Measurements from ENCODE around the gene RHOT1.

RHOT1 gene

DNA sequence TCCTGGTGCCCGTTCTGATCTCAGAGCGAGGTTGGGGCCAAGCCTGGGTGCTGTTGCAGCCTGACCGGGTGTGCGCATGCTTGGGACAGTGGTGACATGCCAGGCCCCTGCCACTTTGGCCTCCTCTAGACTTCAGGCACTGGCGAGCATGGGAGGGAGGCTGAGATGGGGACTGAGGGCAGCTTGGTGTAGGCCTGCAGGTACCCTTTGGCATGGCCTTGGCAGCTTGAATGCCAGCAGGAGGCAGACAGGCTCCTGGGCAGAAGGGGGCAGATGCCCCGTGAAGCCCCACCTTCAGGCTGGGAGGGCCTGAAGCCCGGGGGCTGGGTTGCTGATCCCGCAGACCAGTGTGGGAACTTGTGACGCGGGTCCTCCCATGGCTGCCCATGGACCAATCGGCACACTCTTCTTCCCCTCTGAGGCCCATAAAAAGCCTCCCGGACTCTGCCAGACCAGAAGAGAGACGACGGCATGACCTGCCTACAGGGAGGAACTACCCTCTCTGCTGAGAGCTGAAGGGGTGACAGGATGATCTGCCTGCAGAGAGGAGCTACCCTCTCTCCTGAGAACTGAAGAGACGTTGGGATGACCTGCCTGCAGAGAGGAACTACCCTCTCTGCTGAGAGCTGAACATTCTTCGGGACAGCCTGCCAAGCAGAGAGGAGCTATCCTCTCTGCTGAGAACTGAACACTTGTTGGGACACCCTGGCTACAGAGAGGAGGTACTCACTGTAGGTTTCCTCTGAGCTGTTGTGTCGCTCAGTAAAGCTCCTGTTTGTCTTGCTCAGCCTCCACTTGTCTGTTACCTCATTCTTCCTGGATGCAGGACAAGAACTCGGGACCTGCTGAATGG lies 17.5 kb downstream of the RHOT1 start:
- H3K27me3 ChIP-seq (ENCODE audit: insufficient read depth, poor library complexity, severe bottlenecking) = no peaks in the 10 kb centered on the region
- no peak overlapping the region for H3K4me3 ChIP-seq (replicated peaks; ENCODE audit: insufficient read depth, low read length)
- no peak overlapping the region for H3K27ac ChIP-seq (replicated peaks)
- TF ChIP-seq, protein P1, sequence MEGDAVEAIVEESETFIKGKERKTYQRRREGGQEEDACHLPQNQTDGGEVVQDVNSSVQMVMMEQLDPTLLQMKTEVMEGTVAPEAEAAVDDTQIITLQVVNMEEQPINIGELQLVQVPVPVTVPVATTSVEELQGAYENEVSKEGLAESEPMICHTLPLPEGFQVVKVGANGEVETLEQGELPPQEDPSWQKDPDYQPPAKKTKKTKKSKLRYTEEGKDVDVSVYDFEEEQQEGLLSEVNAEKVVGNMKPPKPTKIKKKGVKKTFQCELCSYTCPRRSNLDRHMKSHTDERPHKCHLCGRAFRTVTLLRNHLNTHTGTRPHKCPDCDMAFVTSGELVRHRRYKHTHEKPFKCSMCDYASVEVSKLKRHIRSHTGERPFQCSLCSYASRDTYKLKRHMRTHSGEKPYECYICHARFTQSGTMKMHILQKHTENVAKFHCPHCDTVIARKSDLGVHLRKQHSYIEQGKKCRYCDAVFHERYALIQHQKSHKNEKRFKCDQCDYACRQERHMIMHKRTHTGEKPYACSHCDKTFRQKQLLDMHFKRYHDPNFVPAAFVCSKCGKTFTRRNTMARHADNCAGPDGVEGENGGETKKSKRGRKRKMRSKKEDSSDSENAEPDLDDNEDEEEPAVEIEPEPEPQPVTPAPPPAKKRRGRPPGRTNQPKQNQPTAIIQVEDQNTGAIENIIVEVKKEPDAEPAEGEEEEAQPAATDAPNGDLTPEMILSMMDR (IDR thresholded peaks at IDR 0.05; ENCODE audit: insufficient read depth, low read length) = no peak
- no peak for TF ChIP-seq GABPA (IDR thresholded peaks at IDR 0.05; ENCODE audit: low read depth)
- no peak for TF ChIP-seq SPI1 (IDR thresholded peaks at IDR 0.05; ENCODE audit: borderline replicate concordance, low read depth)
- TF ChIP-seq POLR2AphosphoS5 (IDR thresholded peaks at IDR 0.05; ENCODE audit: low read depth) = no peak
- DNase-seq (ENCODE audit: low read depth in 1 of 2, low spot score in 1 of 2) = no peak

DNA sequence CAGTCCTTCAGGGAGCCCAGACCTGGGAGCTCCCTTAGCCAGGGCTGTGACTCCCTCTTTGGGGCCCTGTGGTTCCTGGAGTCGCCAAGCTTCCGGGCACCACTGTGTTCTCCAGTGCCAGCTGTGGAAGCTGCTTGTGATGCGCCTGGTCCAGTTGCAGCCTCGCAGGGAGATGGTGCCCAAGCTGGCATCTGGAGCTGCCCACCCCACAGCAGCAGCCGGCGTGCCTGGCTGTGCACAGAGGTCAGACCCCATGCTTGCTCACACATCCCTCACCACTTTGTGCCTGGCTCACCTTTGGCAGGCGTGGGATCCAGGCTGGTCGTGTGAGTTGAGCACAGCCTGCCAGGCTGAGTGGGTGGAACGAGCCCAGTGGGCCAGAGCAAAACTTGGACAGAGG lies 18.2 kb downstream of the RHOT1 start:
- H3K4me3 ChIP-seq (replicated peaks; ENCODE audit: insufficient read depth, low read length) = no peak overlapping the region
- no peaks in the 10 kb centered on the region for H3K27me3 ChIP-seq (ENCODE audit: insufficient read depth, poor library complexity, severe bottlenecking)
- TF ChIP-seq GABPA (IDR thresholded peaks at IDR 0.05; ENCODE audit: low read depth) (no peak), REST (IDR thresholded peaks at IDR 0.05; ENCODE audit: insufficient replicate concordance, low read depth) (no peak), SPI1 (IDR thresholded peaks at IDR 0.05; ENCODE audit: borderline replicate concordance, low read depth) (no peak), POLR2AphosphoS5 (IDR thresholded peaks at IDR 0.05; ENCODE audit: low read depth) (no peak)
- TF ChIP-seq, protein P1 (IDR thresholded peaks at IDR 0.05; ENCODE audit: insufficient read depth, low read length) = no peak
- no peak for DNase-seq (ENCODE audit: low read depth in 1 of 2, low spot score in 1 of 2)
- H3K27ac ChIP-seq (replicated peaks) = no peak overlapping the region

GRCh38 chr17:32161029-32161428 lies 18.7 kb downstream of the RHOT1 start:
- no peak for TF ChIP-seq REST (IDR thresholded peaks at IDR 0.05; ENCODE audit: insufficient replicate concordance, low read depth)
- TF ChIP-seq SPI1 (IDR thresholded peaks at IDR 0.05; ENCODE audit: borderline replicate concordance, low read depth) = no peak
- TF ChIP-seq POLR2AphosphoS5 (IDR thresholded peaks at IDR 0.05; ENCODE audit: low read depth) = no peak
- no peak for TF ChIP-seq GABPA (IDR thresholded peaks at IDR 0.05; ENCODE audit: low read depth)
- TF ChIP-seq, protein P1 (IDR thresholded peaks at IDR 0.05; ENCODE audit: insufficient read depth, low read length) = no peak
- H3K4me3 ChIP-seq (replicated peaks; ENCODE audit: insufficient read depth, low read length) = no peak overlapping the region

More at GRCh38 chr17:32161029-32161428, 18.7 kb downstream of the RHOT1 start:
- Histone ChIP-seq H3K27ac (replicated peaks) (no peak overlapping the region), H3K27me3 (ENCODE audit: insufficient read depth, poor library complexity, severe bottlenecking) (no peaks in the 10 kb centered on the region)
- no peak for DNase-seq (ENCODE audit: low read depth in 1 of 2, low spot score in 1 of 2)
